Measurements from ENCODE around the gene SCN3B.
"Not testable (repeated sequence)": the region's sequence is repeated elsewhere in the genome, so short reads cannot be mapped to it uniquely, and the experiment has no call there.

The SCN3B gene, protein sequence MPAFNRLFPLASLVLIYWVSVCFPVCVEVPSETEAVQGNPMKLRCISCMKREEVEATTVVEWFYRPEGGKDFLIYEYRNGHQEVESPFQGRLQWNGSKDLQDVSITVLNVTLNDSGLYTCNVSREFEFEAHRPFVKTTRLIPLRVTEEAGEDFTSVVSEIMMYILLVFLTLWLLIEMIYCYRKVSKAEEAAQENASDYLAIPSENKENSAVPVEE

DNA sequence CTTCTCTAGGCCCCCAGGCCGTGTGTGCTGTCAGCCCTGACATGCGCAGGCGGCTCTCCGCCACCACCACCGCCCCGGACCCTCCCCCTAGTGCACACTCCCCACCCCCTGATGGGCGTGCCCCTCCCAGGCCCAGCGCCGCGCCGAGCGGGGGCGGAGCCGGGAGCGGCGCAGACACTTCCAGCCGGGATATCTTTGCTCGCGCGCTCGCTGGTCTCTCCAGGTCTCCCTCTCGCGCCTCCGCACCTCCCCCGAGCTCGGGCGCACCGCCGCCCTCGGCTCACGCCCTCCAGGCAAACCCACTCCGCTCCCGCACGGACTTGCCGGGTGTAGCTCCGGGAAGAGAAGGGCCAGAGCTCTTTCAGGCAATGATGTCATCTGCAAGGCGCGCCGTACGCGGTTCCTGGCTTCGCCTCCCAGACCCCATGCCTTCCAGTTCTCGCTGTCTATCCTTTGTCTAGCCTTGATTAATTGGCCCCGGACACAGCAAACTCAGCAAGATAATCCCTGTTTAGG lies at the start of gene SCN3B:
Gene SCN3B, minus strand, starts transcription at position 59 of the 516 bp plus-strand sequence. CDS start 823 bp downstream, outside the sequence.
- no peak for DNase-seq

DNA sequence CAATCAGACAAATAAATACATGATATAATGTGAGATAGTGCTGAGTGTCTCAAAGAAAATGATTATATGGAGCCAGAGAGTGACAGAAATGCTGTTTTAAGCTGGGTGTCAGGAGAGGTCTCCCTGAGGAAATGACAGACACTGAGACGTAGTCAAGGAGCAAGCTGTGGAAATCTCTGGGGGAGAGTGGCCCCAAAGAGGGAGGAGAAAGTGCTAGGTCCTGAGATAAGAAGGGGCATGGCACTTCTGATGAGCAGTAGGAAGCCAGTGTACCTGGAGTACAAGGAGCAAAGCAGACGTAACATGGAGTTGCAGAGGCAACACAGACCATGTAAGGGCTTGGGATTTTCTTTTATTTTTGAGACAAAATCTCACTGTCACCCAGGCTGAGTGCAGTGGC lies 48.3 kb upstream of the SCN3B start:
- no peak for DNase-seq

DNA sequence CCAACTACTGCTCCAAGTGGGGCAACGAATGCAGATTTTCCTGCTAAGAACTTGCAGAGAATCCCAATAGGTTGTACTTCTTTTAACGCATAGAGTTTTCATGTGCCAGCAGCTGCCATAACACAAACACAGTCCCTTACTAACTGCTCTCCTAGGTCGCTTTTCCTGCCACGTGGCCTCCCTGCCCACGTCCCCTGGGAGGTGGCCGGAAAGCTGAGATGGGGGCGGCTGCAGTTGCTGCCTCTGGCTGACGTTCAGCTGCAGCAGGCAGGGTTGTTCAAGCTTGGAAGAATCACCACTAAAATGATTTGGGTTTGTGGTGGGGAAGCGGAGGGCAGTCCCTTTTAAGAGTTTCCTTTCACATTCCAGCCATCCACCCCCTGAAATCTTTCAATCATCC lies 47.7 kb upstream of the SCN3B start:
- DNase-seq: no peak

DNA sequence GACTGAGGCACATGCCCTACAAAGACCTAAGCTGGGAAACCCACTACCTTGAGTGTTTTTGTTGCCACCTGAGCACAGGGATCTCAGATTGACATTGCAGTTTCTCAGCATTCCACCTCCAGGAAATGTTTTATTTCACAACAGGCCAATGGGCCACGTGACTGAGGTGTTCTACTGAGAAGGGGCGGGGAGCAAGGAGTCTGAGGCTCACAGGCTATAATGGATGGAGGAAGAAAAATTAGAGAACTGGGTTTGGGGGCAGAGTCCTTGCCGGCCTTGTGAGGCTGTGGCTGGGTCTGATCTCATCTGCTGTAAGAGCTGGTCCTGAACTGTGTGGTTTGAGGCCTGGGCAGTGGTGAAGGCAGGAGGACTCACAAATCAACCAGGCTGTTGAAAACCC lies 46.3 kb upstream of the SCN3B start:
- DNase-seq: no peak

DNA sequence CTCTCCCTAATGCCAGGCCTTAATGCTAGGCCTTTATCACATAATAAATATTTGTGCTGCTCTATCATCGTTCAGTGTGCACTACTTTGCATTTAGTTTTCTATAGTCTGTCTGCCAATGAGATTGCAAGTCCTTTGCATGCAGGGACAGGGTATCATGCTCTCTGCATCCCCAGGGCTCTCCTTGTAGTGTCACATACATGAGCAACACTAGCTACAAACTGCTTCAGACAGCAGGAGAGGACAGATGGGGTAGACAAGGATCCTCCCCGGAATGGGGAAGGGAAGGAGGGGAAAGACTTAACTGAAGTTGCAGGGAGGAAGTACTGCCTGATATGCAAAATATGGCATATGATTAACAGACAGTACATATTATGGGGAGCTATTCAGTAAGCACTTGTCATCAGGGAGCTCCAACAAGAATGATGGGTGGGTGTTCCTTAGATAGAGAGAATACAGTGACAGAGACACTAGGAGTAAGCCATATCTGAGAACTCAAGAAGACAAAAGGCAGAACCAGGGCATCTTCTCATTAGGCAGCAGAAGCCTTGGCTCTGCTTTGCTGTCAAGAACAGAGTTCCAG lies 44.2 kb upstream of the SCN3B start:
- no peak for DNase-seq

DNA sequence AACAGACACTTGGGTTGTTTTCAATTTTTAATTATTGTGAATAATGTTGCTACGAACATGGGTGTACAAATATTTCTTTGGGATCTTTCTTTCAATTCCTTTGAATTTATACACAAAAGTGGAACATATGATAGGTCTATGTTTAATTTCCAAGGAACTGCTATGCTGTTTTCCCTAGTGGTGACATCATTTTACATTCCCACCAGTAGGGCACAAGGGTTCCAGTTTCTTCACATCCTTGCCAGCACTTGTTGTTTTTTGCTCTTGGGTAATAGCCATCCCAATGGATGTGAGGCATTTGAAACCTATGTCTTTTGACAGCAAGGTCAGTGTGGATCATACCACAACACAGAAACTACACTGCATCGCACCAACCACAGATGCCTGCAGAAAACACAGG lies 41.8 kb upstream of the SCN3B start:
- DNase-seq: no peak

DNA sequence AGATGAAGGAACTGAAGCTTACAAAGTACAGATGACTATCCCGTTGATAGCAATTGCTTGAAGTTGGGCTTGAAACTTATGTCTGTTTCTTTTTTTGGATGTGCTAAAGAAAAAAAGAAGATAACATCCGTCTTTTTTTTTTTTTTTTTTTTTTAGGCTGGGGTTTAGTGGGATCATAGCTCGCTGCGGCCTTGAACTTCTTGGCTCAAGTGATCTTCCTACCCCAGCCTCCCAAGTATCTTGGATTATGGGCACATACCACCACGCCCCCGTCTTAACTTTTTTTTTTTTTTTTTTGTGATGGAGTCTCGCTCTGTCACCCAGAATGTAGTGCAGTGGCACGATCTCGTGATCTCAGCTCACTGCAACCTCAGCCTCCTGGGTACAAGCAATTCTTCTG lies 40.8 kb upstream of the SCN3B start:
- DNase-seq: no peak

DNA sequence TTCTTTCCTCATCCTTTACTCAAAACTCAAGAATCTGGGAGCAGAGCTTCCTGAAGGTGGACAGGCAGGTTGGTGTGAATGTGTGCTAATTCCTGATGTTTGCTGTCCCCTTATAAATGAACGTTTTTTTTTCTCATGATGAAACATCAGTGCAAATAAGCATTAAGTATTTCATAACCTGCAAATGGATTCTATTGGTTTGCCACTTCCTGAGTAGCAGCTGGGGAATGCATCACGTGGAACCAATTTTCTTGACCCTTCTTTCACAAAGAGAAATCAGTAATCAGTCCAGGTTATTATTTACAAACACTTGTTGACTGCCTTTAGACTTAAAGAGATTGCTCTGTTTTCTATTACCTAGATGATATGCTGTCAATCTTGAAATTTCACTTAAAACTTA lies 40.1 kb upstream of the SCN3B start:
- no peak for DNase-seq

DNA sequence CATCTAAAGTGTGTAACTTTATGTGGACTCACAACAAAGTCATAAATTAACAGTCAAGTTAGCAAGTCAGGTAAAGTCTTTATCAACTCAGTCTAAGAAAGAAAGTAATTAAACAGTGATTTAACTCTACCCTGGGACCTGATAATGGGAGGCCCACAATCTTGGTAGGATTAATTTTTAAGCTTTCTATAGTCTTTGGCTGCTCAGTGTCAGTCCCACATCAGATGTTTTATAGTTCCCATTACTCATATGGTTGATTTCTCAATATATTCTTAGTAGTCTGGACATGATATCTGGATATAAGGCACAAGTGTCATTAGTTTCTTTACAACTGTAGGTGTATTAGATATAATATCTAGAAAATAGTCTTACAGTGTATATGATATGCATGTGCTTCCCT lies 38.5 kb upstream of the SCN3B start:
- no peak for DNase-seq

DNA sequence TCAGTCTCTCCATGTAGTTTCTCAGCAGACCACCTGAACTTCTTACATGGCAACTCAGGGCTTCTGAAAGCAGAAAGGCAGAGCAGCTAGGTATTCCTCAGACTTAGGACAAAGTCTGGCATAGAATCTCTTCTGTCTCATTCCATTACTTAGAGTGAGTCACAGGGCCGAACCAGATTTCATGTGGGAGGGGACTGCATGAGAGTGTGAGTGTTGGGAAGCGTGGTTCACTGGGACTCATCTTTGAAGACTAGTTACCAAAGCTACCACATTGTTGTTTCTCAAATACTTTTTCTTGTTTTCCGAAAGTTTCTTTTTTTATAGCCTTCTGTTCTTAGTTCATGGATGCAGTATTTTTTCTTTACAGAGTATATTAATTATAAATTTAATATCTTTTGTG lies 36.1 kb upstream of the SCN3B start:
- DNase-seq: no peak

DNA sequence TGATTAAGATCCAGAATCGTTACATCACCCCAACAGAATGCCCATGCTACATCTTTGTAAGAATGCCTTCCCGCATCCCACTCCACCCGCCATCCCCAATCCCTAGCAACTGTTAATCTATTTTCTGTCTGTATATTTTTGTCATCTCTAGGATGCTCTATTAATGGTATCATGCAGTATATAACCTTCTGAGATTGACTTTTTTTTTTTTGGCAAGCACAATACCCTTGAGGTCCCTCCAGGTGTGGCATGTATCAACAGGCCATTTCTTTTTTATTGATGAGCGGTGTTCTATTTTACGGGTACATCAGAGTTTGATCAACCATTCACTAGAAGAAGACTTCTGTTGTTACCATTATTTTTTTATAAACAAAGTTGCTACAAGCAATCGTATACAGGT lies 30.2 kb upstream of the SCN3B start:
- no peak for DNase-seq

DNA sequence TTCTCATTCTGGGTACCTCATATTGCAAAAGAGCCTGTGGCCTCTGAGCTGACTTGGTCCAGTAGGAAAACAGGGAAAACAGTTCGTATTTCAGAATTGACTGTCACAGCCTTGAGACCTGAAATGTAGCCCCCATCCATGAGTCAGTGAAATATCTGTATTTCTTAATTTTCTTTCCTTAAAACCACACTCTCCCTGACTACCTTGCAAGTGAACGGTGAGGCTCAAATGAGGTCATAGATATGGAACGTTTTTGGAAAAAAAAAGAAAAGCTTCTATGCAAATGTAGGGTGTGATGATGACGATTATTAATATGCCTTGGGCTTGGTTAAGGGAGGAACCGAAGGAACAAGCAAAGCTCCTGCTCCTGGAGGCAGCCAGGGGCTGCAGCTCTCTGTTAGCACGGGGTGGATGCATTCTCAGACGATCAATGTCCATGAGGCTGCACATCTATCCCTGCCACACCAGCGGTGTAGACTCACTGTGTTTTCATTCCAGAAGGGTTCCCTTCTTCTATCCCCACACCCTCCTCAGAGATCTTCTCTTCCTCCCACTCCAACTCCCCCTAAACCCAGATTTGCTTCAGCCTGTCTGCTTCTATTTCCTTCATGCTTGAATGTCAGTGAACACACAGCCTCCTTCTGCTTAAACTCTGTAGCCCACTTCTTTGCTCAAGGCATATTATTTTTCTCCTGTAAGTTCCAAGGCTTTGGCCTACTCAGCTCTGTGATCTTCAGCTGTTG lies 29.2 kb upstream of the SCN3B start:
- no peak for DNase-seq

DNA sequence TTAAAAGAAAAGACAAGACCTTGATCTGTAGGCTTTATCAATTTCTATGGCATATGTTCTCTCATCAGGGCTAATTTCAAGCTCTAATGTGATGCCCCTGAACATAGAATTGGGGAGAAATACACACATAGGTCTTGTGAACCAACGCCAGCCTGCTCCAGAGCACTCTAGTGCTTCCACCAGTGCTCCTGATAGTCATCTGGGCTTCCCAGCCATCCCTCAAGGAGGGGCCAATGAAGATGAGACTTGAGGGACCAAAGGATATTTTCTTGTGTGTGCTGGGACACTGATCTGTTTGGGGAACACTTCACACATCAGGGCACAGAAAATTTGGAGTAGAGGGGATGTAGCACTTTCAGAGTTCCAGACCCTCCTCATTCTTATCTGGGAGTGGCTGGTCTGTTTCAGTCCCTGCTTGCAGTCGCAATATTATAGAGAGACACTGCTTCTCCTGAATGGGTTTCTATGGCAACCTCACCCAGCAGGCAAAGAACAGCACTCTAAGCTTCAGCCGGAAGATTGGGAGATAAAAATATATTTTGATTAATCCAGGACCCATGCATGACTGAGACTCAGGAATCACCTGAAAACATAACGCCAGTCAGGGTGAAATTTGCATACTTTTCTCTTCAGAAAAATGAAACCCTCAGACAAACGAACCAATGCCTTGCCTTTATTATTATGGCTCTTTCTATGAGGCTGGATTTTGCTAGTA lies 28.4 kb upstream of the SCN3B start:
- no peak for DNase-seq

DNA sequence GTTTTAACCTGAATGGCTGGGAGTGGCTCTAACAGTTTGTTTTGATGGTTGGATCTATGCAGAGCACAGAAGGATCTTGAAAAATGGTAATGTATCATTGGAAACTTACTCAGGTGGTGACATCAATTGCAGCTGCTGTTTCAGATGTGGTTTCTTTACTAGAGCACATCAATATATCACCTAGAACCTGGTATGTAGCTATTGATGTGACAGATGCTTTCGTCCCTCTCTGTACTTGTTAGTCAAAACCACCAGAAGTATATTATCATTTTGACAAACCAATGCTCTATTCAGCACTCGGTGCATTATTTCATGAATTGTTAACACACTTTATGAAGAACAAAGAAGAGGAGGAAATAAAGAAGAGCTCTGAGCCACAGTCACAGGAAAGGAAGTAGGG lies 26.6 kb upstream of the SCN3B start:
- no peak for DNase-seq

DNA sequence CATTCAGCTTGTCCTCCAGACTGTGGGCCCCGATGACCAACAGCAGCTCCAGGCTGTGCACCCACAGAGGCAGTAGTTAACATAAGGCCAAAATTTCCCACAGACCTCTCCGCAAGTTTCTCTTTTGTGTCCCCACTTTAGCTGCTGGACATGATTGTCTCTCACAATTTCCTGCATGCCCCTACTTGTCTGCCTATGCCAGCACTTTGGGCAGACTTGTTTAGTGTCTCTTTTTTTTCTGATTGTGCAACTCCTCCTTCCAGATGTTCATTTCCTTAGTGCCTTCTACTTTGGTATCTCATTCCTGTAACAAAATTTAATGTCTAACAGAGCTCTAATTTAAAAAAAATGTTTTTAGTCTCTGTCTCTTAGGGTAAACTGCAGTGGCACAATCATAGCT lies 23.8 kb upstream of the SCN3B start:
- DNase-seq: no peak

DNA sequence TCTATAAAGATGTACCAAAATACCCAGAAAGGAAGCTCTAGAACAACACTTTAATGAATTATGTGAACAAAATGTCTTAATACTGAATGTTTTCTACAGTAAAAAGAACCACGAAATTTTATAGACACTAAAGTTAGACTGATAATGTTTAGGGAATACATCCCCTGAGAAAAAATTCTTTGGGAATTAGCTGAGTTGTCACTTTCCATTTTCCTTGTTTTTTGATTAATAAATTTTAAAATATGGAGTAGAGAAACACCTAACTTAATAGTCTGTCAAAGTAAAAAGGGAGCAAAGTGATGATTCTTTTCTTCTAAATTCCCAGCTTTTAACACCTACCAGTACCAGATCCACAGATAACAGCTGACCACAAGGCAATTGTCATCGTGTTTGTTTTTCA lies 23.1 kb upstream of the SCN3B start:
- no peak for DNase-seq

DNA sequence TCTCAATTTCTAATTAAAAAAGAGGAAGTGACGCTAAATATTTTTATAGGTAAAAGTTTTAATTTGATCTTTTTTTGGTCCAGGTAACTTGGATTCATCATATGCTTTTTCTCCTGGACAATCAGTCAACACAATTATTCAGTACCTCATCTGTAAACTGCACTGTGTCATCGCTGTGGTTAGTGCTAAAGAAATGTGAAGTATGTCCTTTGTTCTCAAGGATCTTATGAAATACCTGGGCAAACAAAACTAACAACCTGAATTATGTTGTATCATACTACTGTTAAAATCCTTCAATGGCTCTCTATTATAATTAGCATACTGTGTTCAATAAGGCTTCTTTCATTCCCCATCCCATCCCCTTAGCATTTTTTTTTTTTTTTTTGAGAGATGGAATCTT lies 19.9 kb upstream of the SCN3B start:
- DNase-seq: no peak

DNA sequence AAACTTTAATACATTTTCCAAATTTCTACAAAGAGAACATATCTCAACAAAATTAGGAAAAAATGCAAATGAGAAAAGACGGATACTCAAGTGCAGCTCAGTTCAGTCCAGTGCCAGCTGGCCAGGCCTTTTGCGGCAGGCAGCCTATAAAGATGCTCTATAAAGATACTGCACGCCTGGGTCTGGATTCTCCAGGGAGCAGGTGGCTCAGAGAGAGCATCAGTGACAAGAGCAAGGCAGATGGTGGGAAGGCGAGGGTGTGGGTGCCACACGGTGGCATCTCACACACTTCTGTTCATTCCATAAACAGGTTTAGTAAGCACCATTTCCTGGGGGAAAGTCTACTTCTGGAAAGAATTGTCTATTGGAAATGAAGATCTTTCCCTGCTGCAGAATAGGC lies 18.1 kb upstream of the SCN3B start:
- no peak for DNase-seq

DNA sequence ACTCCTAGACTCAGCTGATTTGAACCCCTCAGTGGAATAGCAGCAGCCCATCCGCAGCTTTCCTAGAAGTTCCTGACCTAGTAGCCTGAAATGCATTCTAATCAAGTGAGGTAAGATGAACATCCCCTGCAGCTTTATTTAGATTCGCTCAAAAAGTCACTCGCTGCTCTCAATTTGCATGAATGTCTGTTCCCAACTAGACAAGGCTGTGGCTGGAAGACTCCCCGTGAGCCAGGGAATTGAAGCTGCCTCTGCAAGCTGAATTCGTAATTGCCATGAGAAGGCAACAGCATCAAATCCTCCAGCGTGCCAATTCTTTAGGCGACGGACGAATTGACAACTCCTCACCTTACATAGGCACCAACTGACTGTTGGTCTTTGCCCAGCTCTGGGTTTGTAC lies 17.1 kb upstream of the SCN3B start:
- DNase-seq: no peak

DNA sequence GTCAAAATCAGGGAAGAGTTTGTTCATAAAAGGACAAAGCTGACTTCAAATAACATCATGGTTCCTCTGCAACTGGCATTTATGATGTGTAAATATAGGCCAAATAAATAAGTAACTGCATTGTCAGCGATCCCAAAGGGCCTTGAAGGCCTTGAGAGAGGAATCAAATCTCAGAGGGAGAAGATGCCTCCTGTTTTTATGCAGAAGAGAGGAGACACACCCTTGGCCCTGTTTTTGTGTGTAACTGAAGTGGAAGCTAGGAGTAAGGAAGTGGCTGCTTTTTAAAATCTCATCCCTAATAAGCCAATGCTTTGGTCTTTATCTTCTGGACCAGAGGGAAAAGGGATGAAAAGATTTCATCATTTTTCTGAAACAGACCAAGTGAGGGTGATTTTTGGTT lies 15.7 kb upstream of the SCN3B start:
- DNase-seq: no peak

DNA sequence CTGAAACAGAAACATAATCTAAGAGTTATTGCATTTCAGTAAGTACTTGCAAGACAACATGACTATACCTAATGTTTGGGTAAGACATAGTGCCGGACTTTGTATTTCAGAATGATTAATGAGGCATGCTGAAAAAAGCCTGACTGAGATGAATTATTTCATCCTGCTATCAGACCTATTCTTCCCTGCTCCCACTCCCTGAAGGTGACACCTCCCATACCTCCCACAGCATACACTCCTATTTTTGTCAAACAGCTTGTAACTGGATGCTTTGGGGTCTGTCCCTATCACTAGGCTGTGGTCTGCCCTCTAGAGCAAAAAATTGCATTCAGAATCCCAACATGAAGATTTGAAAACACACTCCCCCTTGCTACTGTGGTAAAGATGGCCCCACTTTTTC lies 10.9 kb upstream of the SCN3B start:
- DNase-seq: no peak

DNA sequence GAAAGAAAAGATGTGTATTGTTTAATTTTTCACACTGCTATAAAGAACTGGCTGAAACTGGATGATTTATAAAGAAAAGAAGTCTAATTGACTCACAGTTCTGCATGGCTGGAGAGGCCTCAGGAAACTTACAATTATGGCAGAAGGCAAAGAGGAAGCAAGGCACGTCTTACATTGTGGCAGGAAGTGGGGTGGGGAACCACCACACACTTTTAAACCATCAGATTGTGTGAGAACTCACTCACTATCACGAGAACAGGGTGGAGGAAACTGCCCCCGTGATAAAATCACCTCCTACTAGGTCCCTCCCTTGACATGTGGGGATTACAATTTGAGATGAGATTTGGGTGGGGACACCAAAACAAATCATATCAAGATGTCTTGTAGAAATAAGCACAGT lies 5.5 kb upstream of the SCN3B start:
- not testable (repeated sequence) for DNase-seq

DNA sequence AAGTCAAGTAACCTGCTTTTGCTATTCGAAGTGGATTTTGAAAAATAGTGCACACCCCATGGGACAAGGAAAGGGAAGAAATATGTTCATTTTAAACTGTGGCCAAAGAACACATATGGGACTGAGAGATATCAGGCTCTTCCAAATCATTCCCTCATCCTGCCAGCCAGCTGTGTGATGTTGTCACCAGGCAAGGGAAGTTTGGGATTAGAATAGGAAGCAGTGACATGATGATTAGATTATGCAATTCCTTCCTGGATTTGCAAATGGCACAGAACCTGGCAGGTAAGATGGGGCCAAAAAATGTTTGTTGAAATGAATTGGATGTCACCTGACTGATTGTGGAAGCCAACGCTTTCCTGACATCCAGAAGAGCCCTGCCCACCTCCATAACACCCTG lies 4.9 kb upstream of the SCN3B start:
- DNase-seq: no peak
